Smooth muscle cell (in vitro differentiated cells): Measurements from ENCODE around the gene ZBTB48. TPM values are rescaled to one million over a fixed set of nuclear protein-coding genes. Genes with fewer than 3 reads are reported as not detected.

Experiments
- DNase-seq: peaks from one replicate; lab custom pipeline; 2025; ENCODE audit not compliant: unreplicated experiment; lab: John Stamatoyannopoulos, UW
- H2AFZ ChIP-seq: fragments of 200-600 bp; sonication (generic); 2 replicates; pipeline ENCODE4 v1.6.0; 2016; ENCODE audit warnings: antibody characterized with exemption, low read depth, mild to moderate bottlenecking
- H3F3A ChIP-seq: fragments of 200-600 bp; sonication (generic); 2 replicates; pipeline ENCODE4 v1.6.0; 2017; ENCODE audit warnings: antibody characterized with exemption, low read depth
- H3K27ac ChIP-seq: fragments of 200-600 bp; sonication (generic); 2 replicates; pipeline ENCODE4 v1.5.1; 2016; ENCODE audit warnings: low read depth, mild to moderate bottlenecking
- H3K27me3 ChIP-seq: fragments of 200-600 bp; sonication (generic); 2 replicates; pipeline ENCODE4 v1.6.1; 2016; ENCODE audit warnings: low read depth, mild to moderate bottlenecking
- H3K36me3 ChIP-seq: fragments of 200-600 bp; sonication (generic); 2 replicates; pipeline ENCODE4 v1.5.1; 2016; ENCODE audit warnings: low read depth
- H3K4me1 ChIP-seq: fragments of 200-600 bp; sonication (generic); 2 replicates; pipeline ENCODE4 v1.5.1; 2016; ENCODE audit warnings: low read depth
- H3K4me2 ChIP-seq: fragments of 200-600 bp; sonication (generic); 2 replicates; pipeline ENCODE4 v1.6.0; 2016; ENCODE audit warnings: mild to moderate bottlenecking
- H3K4me3 ChIP-seq: fragments of 200-600 bp; sonication (generic); 2 replicates; pipeline ENCODE4 v1.5.1; 2016; ENCODE audit warnings: mild to moderate bottlenecking
- H3K79me2 ChIP-seq: fragments of 200-600 bp; sonication (generic); 2 replicates; pipeline ENCODE4 v1.6.0; 2016; ENCODE audit warnings: low read depth, mild to moderate bottlenecking
- H3K9ac ChIP-seq: fragments of 200-600 bp; sonication (generic); 2 replicates; pipeline ENCODE4 v1.6.0; 2016; ENCODE audit warnings: low read depth
- H3K9me3 ChIP-seq: fragments of 200-600 bp; sonication (generic); replicated peaks from 2 replicates; pipeline ENCODE4 v1.5.1; 2016; ENCODE audit warnings: low read depth
- H4K20me1 ChIP-seq: fragments of 200-600 bp; sonication (generic); 2 replicates; pipeline ENCODE4 v1.6.0; 2016; ENCODE audit warnings: low read depth
- WGBS: methylation state at CpG from one replicate; pipeline ENCODE4 v1.1.7; 2016; ENCODE audit warnings: low lambda C conversion rate; 5-methylcytosine and 5-hydroxymethylcytosine counted together
- polyA plus RNA-seq: library from polyadenylated mRNA; unstranded; fragments of >200 nt; fragmentation: Nextera tagmentation; extraction: Ambion mirVana; gene quantifications from 2 replicates; pipeline ENCODE4 v1.2.1, GENCODE V29; 2016
- total RNA-seq: library from RNA; depleted of rRNA; stranded (reverse); fragments of >200 nt; gene quantifications from 2 replicates; pipeline ENCODE4 v1.2.3, GENCODE V29; 2014
- TF ChIP-seq, protein P1 (sequence below): fragments of 200-600 bp; sonication (generic); IDR thresholded peaks from 2 replicates; pipeline ENCODE4 v1.5.1; 2017; ENCODE audit warnings: borderline replicate concordance, mild to moderate bottlenecking, antibody characterized with exemption; ENCODE audit not compliant: insufficient read depth, poor library complexity, severe bottlenecking

ZBTB48 gene
- total and polyA plus RNA-seq, 2 experiments from 2014 or later, result 9.7 to 16.3 TPM

DNA sequence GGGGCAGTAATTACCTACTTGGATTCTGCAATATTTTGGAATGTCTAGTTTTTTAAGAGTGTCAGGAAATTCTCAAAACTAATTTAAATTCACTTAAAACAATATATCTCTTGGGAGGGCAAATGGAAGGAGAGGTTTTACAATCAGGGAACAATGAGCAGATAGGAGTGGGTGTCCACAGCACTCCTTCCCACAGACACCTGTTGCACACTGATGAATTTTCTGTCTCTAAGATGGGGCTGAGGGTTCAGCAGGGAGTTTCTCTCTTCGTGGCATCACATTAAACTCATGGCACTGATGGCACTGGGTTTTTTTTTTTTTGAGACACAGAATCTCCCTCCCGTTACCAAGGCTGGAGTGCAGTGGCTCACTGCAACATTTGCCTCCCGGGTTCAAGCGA, 39.3 kb downstream of the ZBTB48 start:
- Histone ChIP-seq H3K9ac (no peak overlapping the region), H3K27ac (no peak overlapping the region), H3K27me3 (no peaks in the 10 kb centered on the region), H3K4me3 (no peak overlapping the region), H3K36me3 (no peaks in the 10 kb centered on the region), H4K20me1 (peaks cover 85% of the 10 kb centered on the region), H3K9me3 (no peaks in the 10 kb centered on the region), H2AFZ (no peak overlapping the region), H3K4me1 (peaks cover 3% of the 10 kb centered on the region), H3F3A (peaks cover 4% of the 10 kb centered on the region), H3K79me2 (peaks cover 77% of the 10 kb centered on the region), H3K4me2 (no peak overlapping the region)
- WGBS, result 99% methylated on average over 4 of the region's 4 CpGs
- no peak for DNase-seq
- TF ChIP-seq, protein P1, sequence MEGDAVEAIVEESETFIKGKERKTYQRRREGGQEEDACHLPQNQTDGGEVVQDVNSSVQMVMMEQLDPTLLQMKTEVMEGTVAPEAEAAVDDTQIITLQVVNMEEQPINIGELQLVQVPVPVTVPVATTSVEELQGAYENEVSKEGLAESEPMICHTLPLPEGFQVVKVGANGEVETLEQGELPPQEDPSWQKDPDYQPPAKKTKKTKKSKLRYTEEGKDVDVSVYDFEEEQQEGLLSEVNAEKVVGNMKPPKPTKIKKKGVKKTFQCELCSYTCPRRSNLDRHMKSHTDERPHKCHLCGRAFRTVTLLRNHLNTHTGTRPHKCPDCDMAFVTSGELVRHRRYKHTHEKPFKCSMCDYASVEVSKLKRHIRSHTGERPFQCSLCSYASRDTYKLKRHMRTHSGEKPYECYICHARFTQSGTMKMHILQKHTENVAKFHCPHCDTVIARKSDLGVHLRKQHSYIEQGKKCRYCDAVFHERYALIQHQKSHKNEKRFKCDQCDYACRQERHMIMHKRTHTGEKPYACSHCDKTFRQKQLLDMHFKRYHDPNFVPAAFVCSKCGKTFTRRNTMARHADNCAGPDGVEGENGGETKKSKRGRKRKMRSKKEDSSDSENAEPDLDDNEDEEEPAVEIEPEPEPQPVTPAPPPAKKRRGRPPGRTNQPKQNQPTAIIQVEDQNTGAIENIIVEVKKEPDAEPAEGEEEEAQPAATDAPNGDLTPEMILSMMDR, result no peak

DNA sequence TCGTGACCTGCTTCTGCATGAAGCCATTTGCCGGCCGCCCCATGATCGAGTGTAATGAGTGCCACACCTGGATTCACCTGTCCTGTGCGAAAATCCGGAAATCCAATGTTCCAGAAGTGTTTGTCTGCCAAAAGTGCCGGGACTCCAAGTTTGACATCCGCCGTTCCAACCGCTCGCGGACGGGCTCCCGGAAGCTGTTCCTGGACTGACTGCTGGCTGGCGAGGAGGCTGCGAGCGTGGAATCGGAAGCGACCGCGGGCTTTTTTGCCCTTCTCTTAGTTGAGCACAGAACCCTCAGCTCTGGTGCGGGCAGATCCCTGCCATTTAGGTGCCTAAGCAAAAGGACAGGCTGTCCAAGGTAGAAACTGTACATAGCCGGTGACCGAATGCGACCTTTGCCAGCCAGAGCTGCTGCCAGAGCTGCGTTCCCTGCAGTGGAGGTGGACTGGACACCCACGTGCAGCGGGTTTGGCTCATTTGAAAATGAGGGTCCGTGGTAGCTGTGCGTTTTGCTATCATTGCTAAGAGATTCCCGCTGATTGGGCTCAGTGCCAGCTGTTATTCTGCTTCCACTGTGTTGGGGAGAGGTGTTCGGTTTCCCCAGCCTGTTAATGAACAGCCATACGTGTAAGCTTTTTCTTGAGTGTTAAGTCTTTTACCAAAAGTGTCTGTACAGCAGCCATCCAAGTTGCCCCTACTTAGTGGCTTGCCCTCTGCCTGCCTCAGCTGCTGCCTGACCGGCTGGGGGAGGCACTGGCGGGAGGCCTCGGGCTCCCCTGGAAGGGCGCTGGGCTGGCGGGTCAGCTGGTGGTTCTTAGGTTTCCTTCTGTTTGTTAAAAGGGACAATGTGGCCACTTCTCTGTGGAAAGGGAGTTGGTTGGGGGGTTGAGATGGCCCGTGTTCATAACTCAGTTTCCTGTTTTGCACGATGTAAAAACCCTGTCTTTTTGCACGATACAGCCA, 41.9 kb downstream of the ZBTB48 start:
- Histone ChIP-seq H3K9ac (no peak overlapping the region), H2AFZ (no peak overlapping the region), H3K79me2 (peaks cover 63% of the 10 kb centered on the region), H3K4me3 (no peak overlapping the region), H3K36me3 (no peaks in the 10 kb centered on the region), H3K27me3 (no peaks in the 10 kb centered on the region), H3K9me3 (no peaks in the 10 kb centered on the region), H3F3A (peaks cover 11% of the 10 kb centered on the region), H3K27ac (peak overlapping the region; percentile 61), H4K20me1 (peaks cover 77% of the 10 kb centered on the region), H3K4me2 (no peak overlapping the region), H3K4me1 (peaks cover 8% of the 10 kb centered on the region)
- no peak for DNase-seq
- 94% methylated on average over 41 of the region's 41 CpGs for WGBS
- TF ChIP-seq, protein P1, result no peak

DNA sequence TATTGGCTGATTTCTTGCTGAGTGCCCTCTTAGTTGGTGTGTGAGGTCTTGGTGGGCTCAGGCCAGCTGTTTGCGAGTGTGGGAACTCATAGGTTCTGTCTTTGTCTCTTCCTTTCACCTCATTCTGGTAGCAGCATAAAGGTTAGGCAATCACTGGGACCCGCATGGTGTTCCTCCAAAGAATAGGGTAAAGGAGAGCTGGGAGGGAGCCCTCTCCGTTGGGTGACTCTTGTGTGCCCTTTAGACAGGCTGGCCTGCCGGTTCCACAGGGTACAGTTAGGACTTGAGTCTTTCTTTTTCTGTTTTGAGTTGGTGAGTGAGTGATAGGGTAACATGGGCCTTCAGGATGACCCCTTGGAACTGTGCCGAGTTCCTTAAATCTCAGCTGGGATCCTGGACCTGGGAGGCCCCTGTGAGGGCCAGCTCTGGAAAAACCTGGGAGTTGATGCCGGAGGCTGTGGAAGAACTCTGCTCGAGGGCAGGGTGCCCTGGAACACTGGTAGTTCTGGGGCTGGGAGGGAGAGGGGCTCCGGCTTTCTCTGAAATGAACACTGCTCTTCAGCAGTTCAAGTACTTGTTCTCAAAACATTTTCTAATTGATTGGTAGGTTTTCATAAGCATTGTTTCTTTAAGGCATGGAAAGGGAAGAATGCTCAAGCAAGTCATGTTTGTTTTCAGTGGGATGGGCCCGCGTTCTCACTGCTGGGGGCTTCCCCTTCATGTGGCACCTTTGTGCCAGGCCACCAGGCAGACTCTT, 42.8 kb downstream of the ZBTB48 start:
- Histone ChIP-seq H3K4me1 (peaks cover 8% of the 10 kb centered on the region), H3K27me3 (no peaks in the 10 kb centered on the region), H4K20me1 (peaks cover 75% of the 10 kb centered on the region), H3K79me2 (peaks cover 63% of the 10 kb centered on the region), H3K9me3 (no peaks in the 10 kb centered on the region), H3K9ac (peak overlapping the region; percentile 25), H3K4me3 (no peak overlapping the region), H2AFZ (no peak overlapping the region), H3K36me3 (no peaks in the 10 kb centered on the region), H3F3A (peaks cover 11% of the 10 kb centered on the region), H3K4me2 (no peak overlapping the region), H3K27ac (peak overlapping the region; percentile 61)
- DNase-seq, result no peak
- TF ChIP-seq, protein P1, result no peak
- WGBS, result 92% methylated on average over 10 of the region's 10 CpGs
